GM20431 (cell line): ENCODE data around the gene RAD51D.

ENCODE experiments used
- in situ Hi-C: fragments of 300-500 bp; cut with MseI, MboI; formaldehyde crosslinking; loops from one replicate; pipeline ENCODE4 v1.15.0; 2020; ENCODE audit warnings: low sequenced_read_pairs; ENCODE audit not compliant: unreplicated experiment

Gene RAD51D

GRCh38 chr17:35119370-35120165 is at the start of gene RAD51D:
TSS of gene RAD51D (minus strand) at chr17:35119860. CDS start at chr17:35119613, 247 bp downstream.
- in situ Hi-C loops: loop anchor here (5.0 to 25.0 kb wide), 2 partner anchors 122 to 582 kb away; no protein-coding TSS in a partner anchor

- in situ Hi-C loops: loop anchor here (25.0 kb wide), 2 partner anchors 370 to 570 kb away; partner anchors contain the start of genes RASL10B and SLFN12L
Observed at GRCh38 chr17:35167666-35168065, 48.0 kb upstream of the RAD51D start.

GRCh38 chr17:35167046-35167445 is 47.4 kb upstream of the RAD51D start:
- in situ Hi-C loops: loop anchor here (25.0 kb wide), 2 partner anchors 370 to 570 kb away; partner anchors contain the start of genes RASL10B and SLFN12L

GRCh38 chr17:35166526-35166925 is 46.9 kb upstream of the RAD51D start:
- in situ Hi-C loops: loop anchor here (25.0 kb wide), 2 partner anchors 371 to 571 kb away; partner anchors contain the start of genes RASL10B and SLFN12L

GRCh38 chr17:35164716-35165115 is 45.1 kb upstream of the RAD51D start:
- in situ Hi-C loops: loop anchor here (25.0 kb wide), 2 partner anchors 373 to 573 kb away; partner anchors contain the start of genes RASL10B and SLFN12L

- in situ Hi-C loops: loop anchor here (25.0 kb wide), 2 partner anchors 373 to 573 kb away; partner anchors contain the start of genes RASL10B and SLFN12L
Observed at GRCh38 chr17:35163886-35164285, 44.2 kb upstream of the RAD51D start.

GRCh38 chr17:35162755-35163154 is 43.1 kb upstream of the RAD51D start:
- in situ Hi-C loops: loop anchor here (25.0 kb wide), 2 partner anchors 375 to 575 kb away; partner anchors contain the start of genes RASL10B and SLFN12L

GRCh38 chr17:35161281-35161761 is 41.7 kb upstream of the RAD51D start:
- in situ Hi-C loops: loop anchor here (25.0 kb wide), 2 partner anchors 376 to 576 kb away; partner anchors contain the start of genes RASL10B and SLFN12L

GRCh38 chr17:35160354-35161201 is 40.9 kb upstream of the RAD51D start:
- in situ Hi-C loops: loop anchor here (25.0 kb wide), 2 partner anchors 377 to 577 kb away; partner anchors contain the start of genes RASL10B and SLFN12L

GRCh38 chr17:35159940-35160339 is 40.3 kb upstream of the RAD51D start:
- in situ Hi-C loops: loop anchor here (25.0 kb wide), 2 partner anchors 377 to 577 kb away; partner anchors contain the start of genes RASL10B and SLFN12L

- in situ Hi-C loops: loop anchor here (25.0 kb wide), 2 partner anchors 382 to 582 kb away; partner anchors contain the start of genes RASL10B and SLFN12L
Observed at GRCh38 chr17:35155246-35155645, 35.6 kb upstream of the RAD51D start.

- in situ Hi-C loops: loop anchor here (25.0 kb wide), 2 partner anchors 383 to 583 kb away; partner anchors contain the start of genes RASL10B and SLFN12L
Observed at GRCh38 chr17:35154196-35155165, 34.8 kb upstream of the RAD51D start.

GRCh38 chr17:35152421-35153140 is 32.9 kb upstream of the RAD51D start:
- in situ Hi-C loops: loop anchor here (25.0 kb wide), 2 partner anchors 385 to 585 kb away; partner anchors contain the start of genes RASL10B and SLFN12L

GRCh38 chr17:35151080-35151479 is 31.4 kb upstream of the RAD51D start:
- in situ Hi-C loops: loop anchor here (25.0 kb wide), 2 partner anchors 386 to 586 kb away; partner anchors contain the start of genes RASL10B and SLFN12L

- in situ Hi-C loops: loop anchor here (25.0 kb wide), 3 partner anchors 387 to 738 kb away; partner anchors contain the start of genes RASL10B and SLFN12L
Observed at GRCh38 chr17:35149941-35150340, 30.3 kb upstream of the RAD51D start.

- in situ Hi-C loops: loop anchor here (25.0 kb wide), 1 partner anchor 736 kb away; no protein-coding TSS in a partner anchor
Observed at GRCh38 chr17:35148144-35148543, 28.5 kb upstream of the RAD51D start.

GRCh38 chr17:35147375-35147905 is 27.8 kb upstream of the RAD51D start, which contains the start of gene UNC45B:
TSS of gene UNC45B (plus strand) at chr17:35147817. CDS start at chr17:35148264, 447 bp downstream.
- in situ Hi-C loops: loop anchor here (25.0 kb wide), 1 partner anchor 735 kb away; no protein-coding TSS in a partner anchor
